Osteoblast (primary cell): Measurements from ENCODE around the gene SLC19A1. TPM values are rescaled to one million over a fixed set of nuclear protein-coding genes. Genes with fewer than 3 reads are reported as not detected.
A peak's percentile ranks its signal among the peaks of the same experiment; 100 is the strongest.

Source experiments
- DNase-seq: peaks from one replicate; pipeline ENCODE4 v3.0.0; 2011; ENCODE audit warnings: low spot score, mixed read lengths; ENCODE audit not compliant: insufficient read length; ENCODE audit errors: missing footprints
- H2AFZ ChIP-seq: 2 replicates; pipeline ENCODE4 v1.6.0; 2011; ENCODE audit warnings: mild to moderate bottlenecking, low read length
- H3K27ac ChIP-seq: 2 replicates; pipeline ENCODE4 v1.5.1; 2011; ENCODE audit warnings: mild to moderate bottlenecking, low read depth, low read length, moderate library complexity
- H3K27me3 ChIP-seq: 2 replicates; pipeline ENCODE4 v1.6.0; 2012; ENCODE audit warnings: mild to moderate bottlenecking, control low read depth, inconsistent platforms, low read length, moderate library complexity; ENCODE audit not compliant: insufficient read depth
- H3K36me3 ChIP-seq: 2 replicates; pipeline ENCODE4 v1.5.1; 2011; ENCODE audit warnings: mild to moderate bottlenecking, low read length, control low read depth, moderate library complexity; ENCODE audit not compliant: insufficient read depth
- H3K4me1 ChIP-seq: 2 replicates; pipeline ENCODE4 v1.5.1; 2011; ENCODE audit warnings: mild to moderate bottlenecking, low read length, control low read depth, moderate library complexity; ENCODE audit not compliant: insufficient read depth
- H3K4me2 ChIP-seq: 2 replicates; pipeline ENCODE4 v1.6.0; 2011; ENCODE audit warnings: mild to moderate bottlenecking, low read length; ENCODE audit not compliant: insufficient read depth
- H3K4me3 ChIP-seq: fragments of 200-600 bp; sonication (generic); 3 replicates; pipeline ENCODE4 v1.5.1; 2012; ENCODE audit warnings: mild to moderate bottlenecking, low read length, inconsistent platforms; ENCODE audit not compliant: insufficient read depth
- H3K79me2 ChIP-seq: 2 replicates; pipeline ENCODE4 v1.6.0; 2012; ENCODE audit warnings: mild to moderate bottlenecking, low read length, control low read depth, inconsistent platforms; ENCODE audit not compliant: insufficient read depth
- H3K9me3 ChIP-seq: 2 replicates; pipeline ENCODE4 v1.5.1; 2011; ENCODE audit warnings: low read depth, low read length, control low read depth
- H4K20me1 ChIP-seq: 2 replicates; pipeline ENCODE4 v1.6.0; 2012; ENCODE audit warnings: mild to moderate bottlenecking, low read length, control low read depth; ENCODE audit not compliant: insufficient read depth
- total RNA-seq: library from RNA; depleted of rRNA; stranded (reverse); fragments of >200 nt; gene quantifications from 2 replicates; pipeline ENCODE4 v1.2.3, GENCODE V29; 2012
- TF ChIP-seq, protein P1 (sequence below): IDR thresholded peaks from 2 replicates; pipeline ENCODE4 v1.5.1; 2011; ENCODE audit warnings: mild to moderate bottlenecking, low read depth, low read length, moderate library complexity; ENCODE audit errors: extremely low read depth

Gene SLC19A1
- total RNA-seq, 1 donor: 2.9 TPM

DNA sequence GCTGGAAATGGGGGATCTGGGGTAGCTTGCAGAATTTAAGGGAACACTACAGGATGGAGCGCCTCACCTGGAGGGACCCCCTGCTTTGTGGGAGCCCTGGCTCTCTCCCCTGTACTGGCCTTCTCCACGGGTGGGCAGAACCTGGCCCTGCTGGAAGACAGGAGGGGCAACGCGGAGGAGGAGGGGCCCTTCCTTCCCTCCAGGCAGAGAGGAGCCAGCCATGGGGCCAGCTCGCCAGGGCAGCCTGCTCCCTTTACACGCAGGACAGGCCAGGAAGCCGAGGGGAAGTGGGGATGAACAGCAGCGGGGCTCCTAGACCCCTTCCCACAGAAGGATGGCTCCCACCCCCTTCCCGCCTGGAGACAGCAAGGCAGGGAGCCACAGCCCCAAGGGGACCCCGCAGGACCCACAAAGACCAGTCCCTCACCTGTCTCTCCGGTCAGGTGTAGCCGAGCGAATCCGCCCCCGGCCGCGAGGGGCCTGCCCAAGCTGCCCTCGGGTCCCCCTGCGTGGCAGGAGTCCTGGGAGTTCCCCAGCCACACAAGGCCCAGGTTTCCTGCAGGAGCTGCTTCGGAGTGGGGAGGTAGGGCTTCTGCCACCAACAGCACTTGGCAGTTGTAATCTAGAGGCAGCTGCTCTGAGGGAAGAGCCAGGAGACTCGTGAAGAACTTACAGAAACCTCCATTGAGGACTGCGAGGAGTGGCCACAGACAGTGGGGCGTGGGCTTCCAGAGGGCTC, 1.6 kb upstream of the SLC19A1 start:
- Histone ChIP-seq H3K36me3 (no peaks in the 10 kb centered on the region), H3K27ac (no peak overlapping the region), H3K4me1 (no peaks in the 10 kb centered on the region), H3K4me2 (no peak overlapping the region), H3K79me2 (no peaks in the 10 kb centered on the region), H3K4me3 (no peak overlapping the region), H3K27me3 (no peaks in the 10 kb centered on the region), H4K20me1 (no peaks in the 10 kb centered on the region), H3K9me3 (no peaks in the 10 kb centered on the region), H2AFZ (no peak overlapping the region)
- DNase-seq: peak; percentile 82
- TF ChIP-seq, protein P1, sequence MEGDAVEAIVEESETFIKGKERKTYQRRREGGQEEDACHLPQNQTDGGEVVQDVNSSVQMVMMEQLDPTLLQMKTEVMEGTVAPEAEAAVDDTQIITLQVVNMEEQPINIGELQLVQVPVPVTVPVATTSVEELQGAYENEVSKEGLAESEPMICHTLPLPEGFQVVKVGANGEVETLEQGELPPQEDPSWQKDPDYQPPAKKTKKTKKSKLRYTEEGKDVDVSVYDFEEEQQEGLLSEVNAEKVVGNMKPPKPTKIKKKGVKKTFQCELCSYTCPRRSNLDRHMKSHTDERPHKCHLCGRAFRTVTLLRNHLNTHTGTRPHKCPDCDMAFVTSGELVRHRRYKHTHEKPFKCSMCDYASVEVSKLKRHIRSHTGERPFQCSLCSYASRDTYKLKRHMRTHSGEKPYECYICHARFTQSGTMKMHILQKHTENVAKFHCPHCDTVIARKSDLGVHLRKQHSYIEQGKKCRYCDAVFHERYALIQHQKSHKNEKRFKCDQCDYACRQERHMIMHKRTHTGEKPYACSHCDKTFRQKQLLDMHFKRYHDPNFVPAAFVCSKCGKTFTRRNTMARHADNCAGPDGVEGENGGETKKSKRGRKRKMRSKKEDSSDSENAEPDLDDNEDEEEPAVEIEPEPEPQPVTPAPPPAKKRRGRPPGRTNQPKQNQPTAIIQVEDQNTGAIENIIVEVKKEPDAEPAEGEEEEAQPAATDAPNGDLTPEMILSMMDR: no peak

GRCh38 chr21:45543371-45543709, 1.1 kb upstream of the SLC19A1 start:
- Histone ChIP-seq H3K4me2 (no peak overlapping the region), H3K4me1 (no peaks in the 10 kb centered on the region), H3K27me3 (no peaks in the 10 kb centered on the region), H2AFZ (no peak overlapping the region), H3K9me3 (no peaks in the 10 kb centered on the region), H3K36me3 (no peaks in the 10 kb centered on the region), H3K27ac (no peak overlapping the region), H4K20me1 (no peaks in the 10 kb centered on the region), H3K79me2 (no peaks in the 10 kb centered on the region), H3K4me3 (no peak overlapping the region)
- DNase-seq: peak; percentile 84
- TF ChIP-seq, protein P1: no peak

DNA sequence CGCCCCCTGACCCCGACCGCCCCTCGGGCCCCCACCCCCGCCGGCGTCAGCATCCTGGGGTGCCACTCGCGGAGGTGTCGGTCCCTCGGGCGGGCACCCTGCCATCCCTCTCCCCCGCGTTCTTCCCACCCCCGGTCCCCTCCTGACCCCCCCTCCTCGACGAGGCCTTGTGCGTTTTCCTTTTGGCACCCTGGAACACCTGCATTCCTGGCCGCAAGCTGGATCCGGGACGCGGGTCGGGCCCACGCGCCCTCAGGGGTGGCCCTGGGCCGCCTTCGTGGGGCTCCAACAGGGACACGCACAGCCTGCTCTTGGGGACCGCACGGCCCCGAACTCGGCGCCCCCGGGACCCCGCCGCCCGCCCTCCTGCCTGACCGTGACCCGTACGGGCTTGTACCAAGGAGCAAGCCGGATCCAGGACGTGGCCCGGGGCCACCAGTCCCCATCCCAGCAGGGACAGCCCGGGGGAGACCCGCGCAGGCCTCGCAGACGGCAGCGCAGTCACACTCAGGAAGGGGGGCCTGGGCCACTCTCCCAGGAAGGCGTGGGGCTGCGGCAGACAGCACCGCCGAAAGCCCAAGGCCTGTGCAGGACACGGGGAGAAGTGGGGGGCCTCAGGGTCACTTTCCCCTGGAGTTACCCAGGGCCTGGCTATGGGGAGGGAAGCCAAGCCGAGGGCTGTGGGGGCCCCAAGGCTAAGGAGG, 579 bp upstream of the SLC19A1 start:
- Histone ChIP-seq H3K79me2 (no peaks in the 10 kb centered on the region), H3K9me3 (no peaks in the 10 kb centered on the region), H3K27ac (no peak overlapping the region), H3K36me3 (no peaks in the 10 kb centered on the region), H3K4me1 (no peaks in the 10 kb centered on the region), H4K20me1 (no peaks in the 10 kb centered on the region), H3K4me2 (peak overlapping the region; percentile 60), H2AFZ (no peak overlapping the region), H3K27me3 (no peaks in the 10 kb centered on the region), H3K4me3 (peak overlapping the region; percentile 74)
- TF ChIP-seq, protein P1: no peak
- peak; percentile 83 for DNase-seq
